PC-9 (cell line): Measurements from ENCODE around the gene CRACDL. TPM values are rescaled to one million over a fixed set of nuclear protein-coding genes. Genes with fewer than 3 reads are reported as not detected.

Experiments used
- BruUV-seq: library from RNA; stranded (reverse); fragments of 400-500 nt; replicated peaks from 2 replicates; lab custom pipeline; 2021; lab: Mats Ljungman, UMichigan
- CTCF ChIA-PET: fragments of 300-600 bp; sonication (Branson Sonifier 250); formaldehyde crosslinking; loops from one replicate; lab custom pipeline; 2022; ENCODE audit warnings: antibody characterized with exemption; lab: Charles Lee
- POLR2A ChIA-PET: fragments of 300-600 bp; sonication (Branson Sonifier 250); formaldehyde crosslinking; loops from one replicate; lab custom pipeline; 2022; ENCODE audit warnings: antibody characterized with exemption; ENCODE audit not compliant: unreplicated experiment; lab: Charles Lee
- DNase-seq, 2 experiments: peaks; one replicate each; pipeline versions ENCODE4 v3.0.0 to v3.0.0-alpha.2; 2015 to 2022; ENCODE audit warnings: mixed read lengths in 1 of 2
- H2AFZ ChIP-seq: fragments of 200-600 bp; sonication (generic); 2 replicates; pipeline ENCODE4 v1.8.1; 2017; ENCODE audit warnings: antibody characterized with exemption
- H3F3A ChIP-seq: fragments of 200-600 bp; sonication (generic); 2 replicates; pipeline ENCODE4 v1.8.1; 2017; ENCODE audit warnings: antibody characterized with exemption, mild to moderate bottlenecking, low read depth; ENCODE audit not compliant: insufficient read depth
- H3K27ac ChIP-seq: fragments of 200-600 bp; sonication (generic); 2 replicates; pipeline ENCODE4 v1.6.1; 2016; ENCODE audit warnings: mixed run types
- H3K27me3 ChIP-seq: fragments of 200-600 bp; sonication (generic); 2 replicates; pipeline ENCODE4 v1.6.1; 2016; ENCODE audit warnings: low read depth, mixed run types; ENCODE audit not compliant: insufficient read depth
- H3K36me3 ChIP-seq: fragments of 200-600 bp; sonication (generic); 2 replicates; pipeline ENCODE4 v1.6.1; 2016; ENCODE audit warnings: low read depth, mixed run types
- H3K4me1 ChIP-seq: fragments of 200-600 bp; sonication (generic); replicated peaks from 2 replicates; pipeline ENCODE4 v1.6.1; 2016; ENCODE audit warnings: mixed run types; ENCODE audit not compliant: insufficient read depth
- H3K4me2 ChIP-seq: fragments of 200-600 bp; sonication (generic); 2 replicates; pipeline ENCODE4 v1.6.1; 2017; ENCODE audit warnings: mixed run types
- H3K4me3 ChIP-seq: fragments of 200-600 bp; sonication (generic); 2 replicates; pipeline ENCODE4 v1.6.1; 2016; ENCODE audit warnings: mixed run types
- H3K79me2 ChIP-seq: fragments of 200-600 bp; sonication (generic); 2 replicates; pipeline ENCODE4 v1.6.1; 2017; ENCODE audit warnings: low read depth, mixed run types
- H3K9me2 ChIP-seq: fragments of 200-600 bp; sonication (generic); 2 replicates; pipeline ENCODE4 v1.8.1; 2017; ENCODE audit warnings: mild to moderate bottlenecking; ENCODE audit not compliant: insufficient read depth
- H3K9me3 ChIP-seq: fragments of 200-600 bp; sonication (generic); 2 replicates; pipeline ENCODE4 v1.8.1; 2016; ENCODE audit warnings: low read depth; ENCODE audit not compliant: insufficient read depth
- H4K20me1 ChIP-seq: fragments of 200-600 bp; sonication (generic); 2 replicates; pipeline ENCODE4 v1.8.1; 2017; ENCODE audit not compliant: insufficient read depth
- EZH2 ChIP-seq: fragments of 200-600 bp; sonication (generic); IDR thresholded peaks from 2 replicates; pipeline ENCODE4 v1.8.0; 2017; ENCODE audit warnings: antibody characterized with exemption, low read depth
- intact Hi-C: fragments of 100-400 bp; cut with micrococcal nuclease; formaldehyde crosslinking; loops from one replicate; pipeline ENCODE4 v1.10.0; 2022; ENCODE audit not compliant: unreplicated experiment
- total RNA-seq: library from RNA; stranded (reverse); gene quantifications from 2 replicates; pipeline ENCODE4 v1.2.3, GENCODE V29; 2021
- TF ChIP-seq, protein P1 (sequence below): fragments of 200-600 bp; sonication (generic); conservative IDR thresholded peaks from 2 replicates; pipeline ENCODE4 v1.6.1; 2017; ENCODE audit warnings: mixed run types, antibody characterized with exemption, mild to moderate bottlenecking, moderate library complexity

CRACDL gene
- total RNA-seq, 1 experiment from 2014 or later = 33.7 TPM

DNA sequence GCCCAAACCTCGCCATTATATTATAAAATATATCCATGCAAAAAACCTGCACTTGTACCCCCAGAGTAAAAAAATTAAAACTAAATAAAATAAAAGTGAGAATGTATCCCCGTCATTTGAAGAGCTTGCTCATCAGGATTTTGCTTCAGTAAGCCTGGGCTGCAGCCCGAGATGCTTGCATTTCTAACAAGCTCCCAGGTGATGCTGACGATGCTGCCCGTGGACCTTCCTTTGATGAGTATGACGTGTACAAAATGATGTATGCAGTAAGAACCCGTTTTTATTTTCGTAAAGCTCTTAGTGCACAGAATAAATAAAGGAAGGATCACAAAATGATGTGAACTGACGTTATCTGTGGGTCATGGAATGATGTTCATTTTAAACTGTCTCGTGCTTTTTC lies 63.5 kb downstream of the CRACDL start:
- H3K4me1 ChIP-seq = peaks cover 40% of the 10 kb centered on the region
- intact Hi-C loops = no loop called here
- no peaks in the 10 kb centered on the region for H3K9me3 ChIP-seq
- peaks cover 39% of the 10 kb centered on the region for H3F3A ChIP-seq
- no peaks in the 10 kb centered on the region for H4K20me1 ChIP-seq
- no peaks in the 10 kb centered on the region for H3K9me2 ChIP-seq
- no peaks in the 10 kb centered on the region for H3K27me3 ChIP-seq
- no peak for DNase-seq
- no peak overlapping the region for H3K4me2 ChIP-seq
- no TSS peak for BruUV-seq
- no peaks in the 10 kb centered on the region for H3K36me3 ChIP-seq
- H3K79me2 ChIP-seq = peaks cover 9% of the 10 kb centered on the region
- ChIA-PET CTCF (no interaction called here), POLR2A (no interaction called here)
- no peak overlapping the region for H2AFZ ChIP-seq
- H3K4me3 ChIP-seq = no peak overlapping the region
- no peak overlapping the region for H3K27ac ChIP-seq
- TF ChIP-seq EZH2 = no peak
- TF ChIP-seq, protein P1, sequence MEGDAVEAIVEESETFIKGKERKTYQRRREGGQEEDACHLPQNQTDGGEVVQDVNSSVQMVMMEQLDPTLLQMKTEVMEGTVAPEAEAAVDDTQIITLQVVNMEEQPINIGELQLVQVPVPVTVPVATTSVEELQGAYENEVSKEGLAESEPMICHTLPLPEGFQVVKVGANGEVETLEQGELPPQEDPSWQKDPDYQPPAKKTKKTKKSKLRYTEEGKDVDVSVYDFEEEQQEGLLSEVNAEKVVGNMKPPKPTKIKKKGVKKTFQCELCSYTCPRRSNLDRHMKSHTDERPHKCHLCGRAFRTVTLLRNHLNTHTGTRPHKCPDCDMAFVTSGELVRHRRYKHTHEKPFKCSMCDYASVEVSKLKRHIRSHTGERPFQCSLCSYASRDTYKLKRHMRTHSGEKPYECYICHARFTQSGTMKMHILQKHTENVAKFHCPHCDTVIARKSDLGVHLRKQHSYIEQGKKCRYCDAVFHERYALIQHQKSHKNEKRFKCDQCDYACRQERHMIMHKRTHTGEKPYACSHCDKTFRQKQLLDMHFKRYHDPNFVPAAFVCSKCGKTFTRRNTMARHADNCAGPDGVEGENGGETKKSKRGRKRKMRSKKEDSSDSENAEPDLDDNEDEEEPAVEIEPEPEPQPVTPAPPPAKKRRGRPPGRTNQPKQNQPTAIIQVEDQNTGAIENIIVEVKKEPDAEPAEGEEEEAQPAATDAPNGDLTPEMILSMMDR = no peak

DNA sequence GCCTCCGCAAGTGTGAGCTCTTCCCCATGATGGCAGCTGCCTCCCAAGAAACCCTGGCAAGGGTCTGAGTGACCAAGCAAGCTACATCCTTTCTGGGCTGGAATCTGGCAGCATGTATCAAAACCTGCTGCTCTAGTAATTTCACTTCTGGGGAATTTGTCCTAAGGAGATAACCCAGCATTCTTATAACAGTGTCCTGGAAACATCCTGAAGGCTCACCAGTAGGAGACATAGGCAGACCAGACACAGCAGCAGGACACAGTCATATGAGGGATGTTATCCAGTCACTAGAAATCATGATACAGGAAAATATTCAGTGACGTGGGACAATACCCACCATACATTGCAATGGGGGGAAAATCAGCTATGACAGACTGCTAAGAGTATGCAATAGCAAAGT lies 64.5 kb downstream of the CRACDL start:
- H3K9me2 ChIP-seq = no peaks in the 10 kb centered on the region
- H3K4me2 ChIP-seq = no peak overlapping the region
- no peak overlapping the region for H3K27ac ChIP-seq
- H2AFZ ChIP-seq = no peak overlapping the region
- no peaks in the 10 kb centered on the region for H3K36me3 ChIP-seq
- peaks cover 50% of the 10 kb centered on the region for H3K4me1 ChIP-seq
- H3K9me3 ChIP-seq = no peaks in the 10 kb centered on the region
- intact Hi-C loops = no loop called here
- no peaks in the 10 kb centered on the region for H3K27me3 ChIP-seq
- no TSS peak for BruUV-seq
- H3K4me3 ChIP-seq = no peak overlapping the region
- no peak for DNase-seq
- CTCF ChIA-PET = interaction anchor here (1.0 kb wide), 1 partner anchor 194 kb away, joined by 3 read pairs; no protein-coding TSS in a partner anchor
- no peak for TF ChIP-seq EZH2
- TF ChIP-seq, protein P1 = no peak
- H3F3A ChIP-seq = peaks cover 48% of the 10 kb centered on the region
- H3K79me2 ChIP-seq = peaks cover 19% of the 10 kb centered on the region
- POLR2A ChIA-PET = no interaction called here
- no peaks in the 10 kb centered on the region for H4K20me1 ChIP-seq

DNA sequence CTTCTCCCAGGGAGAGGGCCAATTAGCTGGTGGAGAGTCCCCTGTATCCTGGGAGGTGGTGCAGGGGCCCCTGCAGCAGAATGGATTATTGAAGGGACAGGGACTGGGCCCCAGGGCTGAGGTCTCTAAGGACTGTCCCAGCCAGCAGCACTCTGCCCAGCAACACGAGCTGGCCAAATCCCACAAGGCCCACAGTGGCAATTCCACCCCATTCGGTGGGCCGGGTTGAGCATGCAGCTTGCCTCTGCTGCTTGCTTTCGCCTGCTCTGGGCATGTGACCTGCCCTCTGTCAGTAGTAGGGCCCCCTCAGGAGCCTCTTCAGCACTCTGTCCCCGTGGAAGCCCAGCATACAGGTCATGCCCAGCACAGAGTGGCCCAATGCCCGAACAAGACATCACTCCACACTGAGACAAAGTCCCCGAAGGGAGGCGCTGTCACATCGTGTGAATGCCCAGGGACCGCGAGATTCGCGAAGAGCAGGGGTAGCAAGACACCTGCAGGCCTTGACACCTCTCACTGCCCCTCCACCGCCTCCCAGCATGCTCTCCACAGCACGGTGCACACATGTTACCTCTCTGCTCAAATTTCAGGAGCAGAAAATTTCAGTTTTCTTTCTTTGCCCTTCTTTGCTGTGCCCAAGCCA lies 65.4 kb downstream of the CRACDL start:
- no peak for TF ChIP-seq EZH2
- TF ChIP-seq, protein P1 = no peak
- POLR2A ChIA-PET = no interaction called here
- BruUV-seq = no TSS peak

More for the DNA sequence above, 65.4 kb downstream of the CRACDL start:
- no peak for DNase-seq
- no peaks in the 10 kb centered on the region for H3K9me2 ChIP-seq
- H3K4me1 ChIP-seq = peaks cover 59% of the 10 kb centered on the region
- intact Hi-C loops = no loop called here
- no peaks in the 10 kb centered on the region for H3K9me3 ChIP-seq
- H3K36me3 ChIP-seq = no peaks in the 10 kb centered on the region
- CTCF ChIA-PET = interaction anchor here (1.0 kb wide), 1 partner anchor 195 kb away, joined by 3 read pairs; no protein-coding TSS in a partner anchor
- H3K27me3 ChIP-seq = no peaks in the 10 kb centered on the region
- H4K20me1 ChIP-seq = no peaks in the 10 kb centered on the region
- peaks cover 57% of the 10 kb centered on the region for H3F3A ChIP-seq
- peak overlapping the region; percentile 95 for H3K27ac ChIP-seq
- H2AFZ ChIP-seq = no peak overlapping the region
- H3K79me2 ChIP-seq = peaks cover 28% of the 10 kb centered on the region
- peak overlapping the region; percentile 63; the same call in 1 of the 2 replicates for H3K4me3 ChIP-seq
- peak overlapping the region; percentile 86 for H3K4me2 ChIP-seq
